ENCODE measurements around the gene GLE1.

The GLE1 gene

GRCh38 chr9:128526720-128527119, 22.2 kb downstream of the GLE1 start:
- DNase-seq (ENCODE audit: low spot score): no peak
- H4K8ac ChIP-seq (ENCODE audit: low read depth, low read length): no peak overlapping the region
- H3K27ac ChIP-seq (replicated peaks; ENCODE audit: low read length): no peak overlapping the region
- H3K9me3 ChIP-seq (replicated peaks in 1 of 2; ENCODE audit: control insufficient read depth in 2 of 2, insufficient read depth in 1 of 2, low read depth in 1 of 2, low read length in 2 of 2): no peaks in the 10 kb centered on the region
- WGBS, 2 donors (ENCODE audit: extremely low coverage in 2 of 2, insufficient read length in 2 of 2, insufficient replicate concordance in 1 of 2): no CpG with 5 or more reads among the region's 2 CpGs
- no peak overlapping the region for H3K23ac ChIP-seq (ENCODE audit: low read depth, low read length, poor library complexity)
- no peaks in the 10 kb centered on the region for H3K79me1 ChIP-seq (ENCODE audit: low read depth, low read length)
- no peaks in the 10 kb centered on the region for H3K27me3 ChIP-seq (ENCODE audit: control insufficient read depth in 3 of 3, insufficient read depth in 3 of 3, low read depth in 1 of 3, low read length in 3 of 3)
- no peak overlapping the region for H2BK120ac ChIP-seq (ENCODE audit: low read depth, low read length)
- no peak overlapping the region for H3K4me3 ChIP-seq (ENCODE audit: low read length in 2 of 2)
- no peak overlapping the region for H3K4me2 ChIP-seq (ENCODE audit: insufficient read depth, low read length, poor library complexity, severe bottlenecking)
- no peak overlapping the region for H3K14ac ChIP-seq (ENCODE audit: low read length)
- H2BK5ac ChIP-seq (ENCODE audit: low read length): no peak overlapping the region
- no peak overlapping the region for H2AFZ ChIP-seq (ENCODE audit: low read length)
- H2AK5ac ChIP-seq (ENCODE audit: low read depth, low read length): no peak overlapping the region
- no peak overlapping the region for H2BK15ac ChIP-seq (ENCODE audit: low read length)
- H3K36me3 ChIP-seq (replicated peaks in 1 of 2; ENCODE audit: control insufficient read depth in 2 of 2, insufficient read depth in 2 of 2, low read length in 2 of 2): peaks cover 16 to 80% of the 10 kb centered on the region in 2 donors
- H3K4me1 ChIP-seq (ENCODE audit: control insufficient read depth in 2 of 2, insufficient read depth in 1 of 2, low read depth in 1 of 2, low read length in 2 of 2): peaks cover 0 to 2% of the 10 kb centered on the region in 2 donors
- H3K4ac ChIP-seq (ENCODE audit: low read length): no peak overlapping the region
- no peak overlapping the region for H3K9ac ChIP-seq (ENCODE audit: low read depth, low read length, poor library complexity)
- H4K91ac ChIP-seq (ENCODE audit: low read depth, low read length, poor library complexity): no peak overlapping the region
- H3K18ac ChIP-seq (ENCODE audit: low read length): no peak overlapping the region
- H2BK12ac ChIP-seq (ENCODE audit: low read length): no peak overlapping the region

DNA sequence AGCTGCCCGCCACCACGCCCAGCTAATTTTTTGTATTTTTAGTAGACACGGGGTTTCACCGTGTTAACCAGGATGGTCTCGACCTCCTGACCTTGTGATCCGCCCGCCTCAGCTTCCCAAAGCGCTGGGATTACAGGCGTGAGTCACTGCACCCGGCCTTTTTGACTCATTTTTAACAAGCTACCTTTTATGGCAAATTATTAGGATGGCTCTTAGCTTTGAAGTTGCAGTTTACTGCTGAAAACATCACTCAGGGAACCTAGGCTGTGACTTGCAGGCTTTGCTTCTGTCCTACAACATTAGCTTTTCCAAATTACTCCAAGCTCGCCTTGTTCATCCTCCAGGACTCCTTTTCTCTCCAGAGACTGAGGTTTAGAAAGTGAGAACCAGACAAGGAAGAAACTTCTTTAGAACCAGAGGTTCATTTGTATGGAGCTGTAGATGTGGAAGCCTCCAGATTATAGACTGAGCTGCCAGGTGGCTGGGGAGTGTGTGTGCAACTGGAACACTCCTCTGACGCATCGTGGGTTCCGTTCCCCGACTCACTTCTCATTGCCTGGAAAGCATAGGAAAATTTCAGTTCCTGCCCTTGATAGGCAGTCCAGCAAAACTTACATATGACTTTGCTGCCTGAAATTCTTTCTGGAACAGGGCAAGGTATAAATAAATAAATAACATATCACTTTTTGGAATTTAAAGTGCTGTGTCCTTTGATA, 24.1 kb downstream of the GLE1 start:
- Histone ChIP-seq H3K23ac (ENCODE audit: low read depth, low read length, poor library complexity) (no peak overlapping the region), H3K14ac (ENCODE audit: low read length) (no peak overlapping the region), H3K36me3 (replicated peaks in 1 of 2; ENCODE audit: control insufficient read depth in 2 of 2, insufficient read depth in 2 of 2, low read length in 2 of 2) (peaks cover 16 to 82% of the 10 kb centered on the region in 2 donors), H3K9me3 (replicated peaks in 1 of 2; ENCODE audit: control insufficient read depth in 2 of 2, insufficient read depth in 1 of 2, low read depth in 1 of 2, low read length in 2 of 2) (no peaks in the 10 kb centered on the region), H3K79me1 (ENCODE audit: low read depth, low read length) (no peaks in the 10 kb centered on the region), H2BK120ac (ENCODE audit: low read depth, low read length) (peak overlapping the region; percentile 63), H4K8ac (ENCODE audit: low read depth, low read length) (no peak overlapping the region), H2BK5ac (ENCODE audit: low read length) (no peak overlapping the region), H3K4ac (ENCODE audit: low read length) (no peak overlapping the region), H2BK12ac (ENCODE audit: low read length) (no peak overlapping the region), H3K27ac (replicated peaks; ENCODE audit: low read length) (no peak overlapping the region), H3K4me2 (ENCODE audit: insufficient read depth, low read length, poor library complexity, severe bottlenecking) (no peak overlapping the region), H2AFZ (ENCODE audit: low read length) (no peak overlapping the region), H3K9ac (ENCODE audit: low read depth, low read length, poor library complexity) (no peak overlapping the region), H3K27me3 (ENCODE audit: control insufficient read depth in 3 of 3, insufficient read depth in 3 of 3, low read depth in 1 of 3, low read length in 3 of 3) (no peaks in the 10 kb centered on the region), H2AK5ac (ENCODE audit: low read depth, low read length) (no peak overlapping the region), H3K18ac (ENCODE audit: low read length) (no peak overlapping the region), H4K91ac (ENCODE audit: low read depth, low read length, poor library complexity) (no peak overlapping the region), H3K4me3 (ENCODE audit: low read length in 2 of 2) (no peak overlapping the region), H3K4me1 (ENCODE audit: control insufficient read depth in 2 of 2, insufficient read depth in 1 of 2, low read depth in 1 of 2, low read length in 2 of 2) (no peaks in the 10 kb centered on the region), H2BK15ac (ENCODE audit: low read length) (no peak overlapping the region)
- no peak for DNase-seq (ENCODE audit: low spot score)
- WGBS, 2 donors (ENCODE audit: extremely low coverage in 2 of 2, insufficient read length in 2 of 2, insufficient replicate concordance in 1 of 2): no CpG with 5 or more reads among the region's 15 CpGs

DNA sequence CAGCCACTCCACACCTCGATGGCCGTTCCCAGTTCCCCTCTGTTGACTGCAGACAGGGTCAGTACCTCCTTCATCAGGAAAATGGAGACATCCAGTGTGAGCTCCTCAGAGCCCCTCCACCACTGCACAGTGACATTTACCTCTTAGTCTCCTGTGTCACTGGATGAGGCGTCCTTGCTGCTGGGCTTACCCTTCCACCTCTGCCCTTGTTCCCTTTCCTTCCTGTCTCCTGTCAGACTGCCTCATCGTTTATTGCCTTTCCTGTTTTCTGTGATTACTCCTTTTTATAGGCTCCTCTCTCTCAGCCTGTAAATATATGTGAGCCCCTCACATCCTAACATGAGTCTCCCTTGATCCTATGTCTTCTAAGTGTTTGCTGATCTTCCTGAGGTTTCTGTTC, 24.7 kb downstream of the GLE1 start:
- H3K4me2 ChIP-seq (ENCODE audit: insufficient read depth, low read length, poor library complexity, severe bottlenecking): no peak overlapping the region
- H3K9me3 ChIP-seq (replicated peaks in 1 of 2; ENCODE audit: control insufficient read depth in 2 of 2, insufficient read depth in 1 of 2, low read depth in 1 of 2, low read length in 2 of 2): no peaks in the 10 kb centered on the region
- no peaks in the 10 kb centered on the region for H3K4me1 ChIP-seq (ENCODE audit: control insufficient read depth in 2 of 2, insufficient read depth in 1 of 2, low read depth in 1 of 2, low read length in 2 of 2)
- no peak overlapping the region for H2BK5ac ChIP-seq (ENCODE audit: low read length)
- no peak overlapping the region for H3K4me3 ChIP-seq (ENCODE audit: low read length in 2 of 2)
- no peaks in the 10 kb centered on the region for H3K79me1 ChIP-seq (ENCODE audit: low read depth, low read length)
- H2BK12ac ChIP-seq (ENCODE audit: low read length): no peak overlapping the region
- H3K23ac ChIP-seq (ENCODE audit: low read depth, low read length, poor library complexity): no peak overlapping the region
- no peak overlapping the region for H3K18ac ChIP-seq (ENCODE audit: low read length)
- H3K27me3 ChIP-seq (ENCODE audit: control insufficient read depth in 3 of 3, insufficient read depth in 3 of 3, low read depth in 1 of 3, low read length in 3 of 3): no peaks in the 10 kb centered on the region
- no peak overlapping the region for H4K8ac ChIP-seq (ENCODE audit: low read depth, low read length)
- H2BK120ac ChIP-seq (ENCODE audit: low read depth, low read length): peak overlapping the region; percentile 63
- no peak overlapping the region for H2AK5ac ChIP-seq (ENCODE audit: low read depth, low read length)
- no peak overlapping the region for H2BK15ac ChIP-seq (ENCODE audit: low read length)
- H3K27ac ChIP-seq (replicated peaks; ENCODE audit: low read length): no peak overlapping the region
- whole genome bisulfite sequencing, 2 donors (ENCODE audit: extremely low coverage in 2 of 2, insufficient read length in 2 of 2, insufficient replicate concordance in 1 of 2): no CpG with 5 or more reads among the region's 4 CpGs
- no peak overlapping the region for H3K14ac ChIP-seq (ENCODE audit: low read length)
- no peak for DNase-seq (ENCODE audit: low spot score)
- peaks cover 16 to 82% of the 10 kb centered on the region in 2 donors for H3K36me3 ChIP-seq (replicated peaks in 1 of 2; ENCODE audit: control insufficient read depth in 2 of 2, insufficient read depth in 2 of 2, low read length in 2 of 2)
- no peak overlapping the region for H3K9ac ChIP-seq (ENCODE audit: low read depth, low read length, poor library complexity)
- H2AFZ ChIP-seq (ENCODE audit: low read length): no peak overlapping the region
- H3K4ac ChIP-seq (ENCODE audit: low read length): no peak overlapping the region
- H4K91ac ChIP-seq (ENCODE audit: low read depth, low read length, poor library complexity): no peak overlapping the region

- no peak overlapping the region for H3K23ac ChIP-seq (ENCODE audit: low read depth, low read length, poor library complexity)
- no peak overlapping the region for H2AFZ ChIP-seq (ENCODE audit: low read length)
- H2BK12ac ChIP-seq (ENCODE audit: low read length): no peak overlapping the region
- H3K4me2 ChIP-seq (ENCODE audit: insufficient read depth, low read length, poor library complexity, severe bottlenecking): no peak overlapping the region
- no peak overlapping the region for H2BK15ac ChIP-seq (ENCODE audit: low read length)
- H4K8ac ChIP-seq (ENCODE audit: low read depth, low read length): no peak overlapping the region
- no peaks in the 10 kb centered on the region for H3K79me1 ChIP-seq (ENCODE audit: low read depth, low read length)
- no peak overlapping the region for H3K4ac ChIP-seq (ENCODE audit: low read length)
- no peak overlapping the region for H2BK5ac ChIP-seq (ENCODE audit: low read length)
- no peaks in the 10 kb centered on the region for H3K27me3 ChIP-seq (ENCODE audit: control insufficient read depth in 3 of 3, insufficient read depth in 3 of 3, low read depth in 1 of 3, low read length in 3 of 3)
- peaks cover 8 to 79% of the 10 kb centered on the region in 2 donors for H3K36me3 ChIP-seq (replicated peaks in 1 of 2; ENCODE audit: control insufficient read depth in 2 of 2, insufficient read depth in 2 of 2, low read length in 2 of 2)
- H3K9ac ChIP-seq (ENCODE audit: low read depth, low read length, poor library complexity): no peak overlapping the region
- no peak overlapping the region for H3K14ac ChIP-seq (ENCODE audit: low read length)
- H2BK120ac ChIP-seq (ENCODE audit: low read depth, low read length): no peak overlapping the region
- H2AK5ac ChIP-seq (ENCODE audit: low read depth, low read length): no peak overlapping the region
- H4K91ac ChIP-seq (ENCODE audit: low read depth, low read length, poor library complexity): no peak overlapping the region
- no CpG with 5 or more reads among the region's 4 CpGs for WGBS, 2 donors (ENCODE audit: extremely low coverage in 2 of 2, insufficient read length in 2 of 2, insufficient replicate concordance in 1 of 2)
- no peak overlapping the region for H3K18ac ChIP-seq (ENCODE audit: low read length)
- DNase-seq (ENCODE audit: low spot score): no peak
- no peak overlapping the region for H3K4me3 ChIP-seq (ENCODE audit: low read length in 2 of 2)
- no peak overlapping the region for H3K27ac ChIP-seq (replicated peaks; ENCODE audit: low read length)
- H3K9me3 ChIP-seq (replicated peaks in 1 of 2; ENCODE audit: control insufficient read depth in 2 of 2, insufficient read depth in 1 of 2, low read depth in 1 of 2, low read length in 2 of 2): no peaks in the 10 kb centered on the region
- no peaks in the 10 kb centered on the region for H3K4me1 ChIP-seq (ENCODE audit: control insufficient read depth in 2 of 2, insufficient read depth in 1 of 2, low read depth in 1 of 2, low read length in 2 of 2)
These were observed 28.1 kb downstream of the GLE1 start for GRCh38 chr9:128532581-128532980.

Measured in neuronal stem cell (in vitro differentiated cells).